ENCODE measurements around the gene PLAC8. TPM values are rescaled to one million over a fixed set of nuclear protein-coding genes. Genes with fewer than 3 reads are reported as not detected.

The PLAC8 gene
- total RNA-seq, 1 experiment from 2014 or later: 6.3 TPM

DNA sequence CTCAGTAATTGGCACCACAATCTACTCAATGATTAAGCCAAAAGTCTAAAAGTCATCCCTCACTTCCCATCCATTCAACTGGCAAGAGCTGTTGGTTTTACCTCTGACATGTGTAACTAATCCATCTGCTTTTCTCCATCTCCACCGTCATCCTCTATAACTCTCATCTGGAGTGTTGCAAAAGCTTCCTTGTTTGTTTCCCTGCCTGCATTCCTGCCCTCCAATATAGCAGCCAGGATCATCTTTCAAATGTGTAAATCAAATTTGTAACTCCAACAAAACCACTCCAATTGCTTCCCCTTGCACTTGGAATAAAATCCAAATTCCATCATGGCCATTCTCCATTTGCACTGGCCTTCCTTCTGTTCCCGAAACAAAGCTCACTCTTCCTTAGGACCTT lies 4.3 kb upstream of the PLAC8 start:
- Mint-ChIP-seq H3K4me3 (ENCODE audit: low read depth, unreplicated experiment) (no peak overlapping the region), H3K9me3 (ENCODE audit: low read depth, unreplicated experiment) (peaks cover 2% of the 10 kb centered on the region), H3K27ac (ENCODE audit: unreplicated experiment) (no peak overlapping the region), H3K36me3 (ENCODE audit: insufficient read depth, unreplicated experiment) (peaks cover 6% of the 10 kb centered on the region), H3K27me3 (ENCODE audit: unreplicated experiment) (no peaks in the 10 kb centered on the region), H3K4me1 (ENCODE audit: low read depth, unreplicated experiment) (peaks cover 12% of the 10 kb centered on the region)
- DNase-seq: no peak
- no TSS peak for BruUV-seq (replicated peaks)
- TF ChIP-seq, protein P1, sequence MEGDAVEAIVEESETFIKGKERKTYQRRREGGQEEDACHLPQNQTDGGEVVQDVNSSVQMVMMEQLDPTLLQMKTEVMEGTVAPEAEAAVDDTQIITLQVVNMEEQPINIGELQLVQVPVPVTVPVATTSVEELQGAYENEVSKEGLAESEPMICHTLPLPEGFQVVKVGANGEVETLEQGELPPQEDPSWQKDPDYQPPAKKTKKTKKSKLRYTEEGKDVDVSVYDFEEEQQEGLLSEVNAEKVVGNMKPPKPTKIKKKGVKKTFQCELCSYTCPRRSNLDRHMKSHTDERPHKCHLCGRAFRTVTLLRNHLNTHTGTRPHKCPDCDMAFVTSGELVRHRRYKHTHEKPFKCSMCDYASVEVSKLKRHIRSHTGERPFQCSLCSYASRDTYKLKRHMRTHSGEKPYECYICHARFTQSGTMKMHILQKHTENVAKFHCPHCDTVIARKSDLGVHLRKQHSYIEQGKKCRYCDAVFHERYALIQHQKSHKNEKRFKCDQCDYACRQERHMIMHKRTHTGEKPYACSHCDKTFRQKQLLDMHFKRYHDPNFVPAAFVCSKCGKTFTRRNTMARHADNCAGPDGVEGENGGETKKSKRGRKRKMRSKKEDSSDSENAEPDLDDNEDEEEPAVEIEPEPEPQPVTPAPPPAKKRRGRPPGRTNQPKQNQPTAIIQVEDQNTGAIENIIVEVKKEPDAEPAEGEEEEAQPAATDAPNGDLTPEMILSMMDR (IDR thresholded peaks at IDR 0.05; ENCODE audit: unreplicated experiment): no peak
- CTCF ChIA-PET: no interaction called here
- intact Hi-C loops (cut with micrococcal nuclease; ENCODE audit: unreplicated experiment): no loop called here

DNA sequence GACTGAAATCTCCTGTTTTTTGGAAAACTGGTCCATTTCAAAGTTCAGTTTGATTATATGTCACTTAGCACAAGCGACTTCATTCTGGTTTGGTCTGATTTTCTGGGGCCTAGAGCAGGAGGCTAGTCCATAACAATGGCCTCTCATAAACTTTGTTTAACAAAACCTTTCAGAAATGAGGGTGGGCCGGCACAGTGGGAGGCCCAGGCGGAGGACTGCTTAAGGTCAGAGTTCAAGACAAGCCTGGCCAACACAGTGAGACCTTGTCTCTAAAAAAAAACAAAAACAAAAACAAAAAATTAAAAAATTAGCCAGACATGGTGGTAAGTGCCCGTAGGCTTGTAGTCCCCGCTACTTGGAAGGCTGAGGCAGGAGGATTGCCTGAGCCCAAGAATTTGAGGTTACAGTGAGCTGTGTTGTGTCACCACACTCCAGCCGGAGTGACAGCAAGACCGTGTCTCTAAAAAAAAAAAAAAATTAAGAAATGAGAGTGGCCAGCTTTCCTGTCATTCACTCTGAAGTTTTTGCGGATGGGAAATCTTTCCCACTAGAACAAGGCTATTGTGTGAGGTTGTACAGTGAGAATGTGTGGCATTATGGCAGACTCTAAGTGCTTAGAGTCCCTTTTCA lies 1.2 kb upstream of the PLAC8 start:
- TF ChIP-seq, protein P1 (IDR thresholded peaks at IDR 0.05; ENCODE audit: unreplicated experiment): no peak
- intact Hi-C loops (cut with micrococcal nuclease; ENCODE audit: unreplicated experiment): no loop called here
- CTCF ChIA-PET: interaction anchor here (1.2 kb wide), 1 partner anchor 310 kb away, joined by 3 read pairs; no protein-coding TSS in a partner anchor
- Mint-ChIP-seq H3K4me3 (ENCODE audit: low read depth, unreplicated experiment) (no peak overlapping the region), H3K9me3 (ENCODE audit: low read depth, unreplicated experiment) (no peaks in the 10 kb centered on the region), H3K27ac (ENCODE audit: unreplicated experiment) (no peak overlapping the region), H3K27me3 (ENCODE audit: unreplicated experiment) (no peaks in the 10 kb centered on the region), H3K36me3 (ENCODE audit: insufficient read depth, unreplicated experiment) (peaks cover 12% of the 10 kb centered on the region), H3K4me1 (ENCODE audit: low read depth, unreplicated experiment) (peaks cover 21% of the 10 kb centered on the region)
- DNase-seq: no peak
- BruUV-seq (replicated peaks): no TSS peak

DNA sequence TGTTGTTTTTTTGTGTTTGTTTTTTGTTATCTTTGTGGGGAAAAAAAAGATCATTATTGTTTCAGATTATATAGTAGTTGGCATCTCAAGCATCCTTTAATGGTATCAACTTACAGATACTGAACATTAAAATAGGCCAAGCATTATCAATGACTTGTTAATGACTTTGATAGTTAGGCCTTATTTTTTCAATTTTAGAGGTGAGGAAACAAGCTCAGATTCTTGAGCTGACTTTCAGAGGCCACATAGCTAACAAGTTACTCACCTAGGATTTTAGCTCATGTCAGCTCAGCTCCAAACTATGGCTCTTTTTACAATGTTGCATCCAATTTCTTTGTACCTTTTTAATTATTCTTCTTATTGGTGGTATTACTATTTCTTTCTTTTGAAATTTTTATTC lies 471 bp upstream of the PLAC8 start:
- peaks cover 21% of the 10 kb centered on the region for H3K4me1 Mint-ChIP-seq (ENCODE audit: low read depth, unreplicated experiment)
- no peak for DNase-seq
- TF ChIP-seq, protein P1 (IDR thresholded peaks at IDR 0.05; ENCODE audit: unreplicated experiment): no peak
- no peaks in the 10 kb centered on the region for H3K27me3 Mint-ChIP-seq (ENCODE audit: unreplicated experiment)
- intact Hi-C loops (cut with micrococcal nuclease; ENCODE audit: unreplicated experiment): loop anchor here (5.0 kb wide), 1 partner anchor 142 kb away; no protein-coding TSS in a partner anchor
- CTCF ChIA-PET: interaction anchor here (1.2 kb wide), 1 partner anchor 311 kb away, joined by 3 read pairs; no protein-coding TSS in a partner anchor
- peaks cover 12% of the 10 kb centered on the region for H3K36me3 Mint-ChIP-seq (ENCODE audit: insufficient read depth, unreplicated experiment)
- BruUV-seq (replicated peaks): no TSS peak
- peak overlapping the region; percentile 26 for H3K4me3 Mint-ChIP-seq (ENCODE audit: low read depth, unreplicated experiment)
- no peak overlapping the region for H3K27ac Mint-ChIP-seq (ENCODE audit: unreplicated experiment)
- no peaks in the 10 kb centered on the region for H3K9me3 Mint-ChIP-seq (ENCODE audit: low read depth, unreplicated experiment)

DNA sequence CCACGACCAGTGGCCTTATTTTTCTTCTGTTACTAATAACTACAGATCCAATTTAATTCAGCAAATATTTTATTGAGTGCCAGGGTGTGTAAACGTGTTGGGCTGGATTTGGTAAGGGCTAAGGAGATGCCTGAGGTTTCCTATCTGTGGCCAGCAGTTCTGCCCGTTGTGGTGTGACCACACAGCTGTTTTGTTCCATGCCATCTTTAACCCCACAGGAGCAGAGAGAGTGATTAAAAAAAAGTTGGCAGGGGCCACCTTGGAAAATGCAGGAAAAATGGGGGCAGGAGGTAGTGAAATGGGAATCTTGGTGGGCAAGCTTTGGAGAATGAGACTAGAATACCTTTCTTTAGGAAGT lies 1.1 kb downstream of the PLAC8 start:
- Mint-ChIP-seq H3K9me3 (ENCODE audit: low read depth, unreplicated experiment) (no peaks in the 10 kb centered on the region), H3K36me3 (ENCODE audit: insufficient read depth, unreplicated experiment) (peaks cover 17% of the 10 kb centered on the region), H3K4me1 (ENCODE audit: low read depth, unreplicated experiment) (peaks cover 21% of the 10 kb centered on the region), H3K27me3 (ENCODE audit: unreplicated experiment) (no peaks in the 10 kb centered on the region), H3K27ac (ENCODE audit: unreplicated experiment) (peak overlapping the region; percentile 30), H3K4me3 (ENCODE audit: low read depth, unreplicated experiment) (peak overlapping the region; percentile 50)
- BruUV-seq (replicated peaks): no TSS peak
- no peak for DNase-seq
- CTCF ChIA-PET: interaction anchor here (0.8 to 1.1 kb wide), 2 partner anchors 37 to 51 kb away, joined by 3 read pairs; no protein-coding TSS in a partner anchor
- TF ChIP-seq, protein P1 (IDR thresholded peaks at IDR 0.05; ENCODE audit: unreplicated experiment): no peak
- intact Hi-C loops (cut with micrococcal nuclease; ENCODE audit: unreplicated experiment): loop anchor here (5.0 kb wide), 1 partner anchor 144 kb away; no protein-coding TSS in a partner anchor

Data from Calu3 (cell line).